ENCODE measurements around the gene ERRFI1.

GRCh38 chr1:7967196-7967595 is 58.9 kb downstream of the ERRFI1 start:
- TF ChIP-seq CTCF (IDR thresholded peaks at IDR 0.05) (no peak), NFYB (CRISPR knock-in tag; conservative IDR thresholded peaks at IDR 0.05; ENCODE audit: low read depth) (no peak), STAT6 (CRISPR knock-in tag; conservative IDR thresholded peaks at IDR 0.05; ENCODE audit: low read depth) (no peak), MAX (CRISPR knock-in tag; IDR thresholded peaks at IDR 0.05) (no peak)
- TF ChIP-seq, protein P1, sequence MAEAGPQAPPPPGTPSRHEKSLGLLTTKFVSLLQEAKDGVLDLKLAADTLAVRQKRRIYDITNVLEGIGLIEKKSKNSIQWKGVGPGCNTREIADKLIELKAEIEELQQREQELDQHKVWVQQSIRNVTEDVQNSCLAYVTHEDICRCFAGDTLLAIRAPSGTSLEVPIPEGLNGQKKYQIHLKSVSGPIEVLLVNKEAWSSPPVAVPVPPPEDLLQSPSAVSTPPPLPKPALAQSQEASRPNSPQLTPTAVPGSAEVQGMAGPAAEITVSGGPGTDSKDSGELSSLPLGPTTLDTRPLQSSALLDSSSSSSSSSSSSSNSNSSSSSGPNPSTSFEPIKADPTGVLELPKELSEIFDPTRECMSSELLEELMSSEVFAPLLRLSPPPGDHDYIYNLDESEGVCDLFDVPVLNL (CRISPR knock-in tag; IDR thresholded peaks at IDR 0.05; ENCODE audit: borderline replicate concordance, low read depth), result no peak

Data from WTC11 (cell line).